Fibroblast of mammary gland (primary cell): Measurements from ENCODE around the gene PRICKLE2.

Source experiments
- DNase-seq: peaks from one replicate; pipeline ENCODE4 v3.0.0-alpha.2; 2010; ENCODE audit warnings: low read depth
- H3K4me3 ChIP-seq: 2 replicates; pipeline ENCODE4 v1.5.1; 2011; ENCODE audit warnings: low read depth, mild to moderate bottlenecking, low read length, moderate library complexity; ENCODE audit not compliant: control insufficient read depth
- TF ChIP-seq, protein P1 (sequence below): conservative IDR thresholded peaks from 2 replicates; pipeline ENCODE4 v1.5.1; 2011; ENCODE audit warnings: low read depth, low read length, inconsistent platforms; ENCODE audit not compliant: control insufficient read depth, insufficient read depth

Gene PRICKLE2

DNA sequence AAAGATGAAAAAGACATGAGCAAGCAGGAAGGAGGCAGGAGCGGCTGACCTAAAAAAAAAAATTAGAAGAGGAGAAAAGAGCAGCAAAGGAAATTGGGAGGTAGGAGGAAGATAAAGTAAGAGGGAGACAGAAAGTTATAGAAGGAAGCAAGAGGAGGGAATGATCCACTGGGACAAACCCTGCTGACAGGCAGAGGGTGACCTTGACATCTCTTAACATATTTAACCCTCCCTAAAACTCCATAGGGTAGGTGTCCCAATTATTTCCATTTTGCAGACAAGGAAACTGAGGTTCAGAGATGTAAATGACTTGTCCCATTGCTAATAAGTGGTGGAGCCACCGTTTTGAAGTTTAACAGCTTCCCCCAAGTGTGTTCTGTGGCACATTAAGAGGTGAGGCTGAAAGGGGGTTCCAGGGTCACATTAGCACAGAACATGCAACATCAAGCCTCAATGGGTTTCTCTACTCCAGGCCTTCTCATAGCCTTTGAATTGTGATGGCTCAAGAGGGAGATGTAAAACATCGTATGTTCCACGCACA is 37.4 kb upstream of the PRICKLE2 start:
- TF ChIP-seq, protein P1, sequence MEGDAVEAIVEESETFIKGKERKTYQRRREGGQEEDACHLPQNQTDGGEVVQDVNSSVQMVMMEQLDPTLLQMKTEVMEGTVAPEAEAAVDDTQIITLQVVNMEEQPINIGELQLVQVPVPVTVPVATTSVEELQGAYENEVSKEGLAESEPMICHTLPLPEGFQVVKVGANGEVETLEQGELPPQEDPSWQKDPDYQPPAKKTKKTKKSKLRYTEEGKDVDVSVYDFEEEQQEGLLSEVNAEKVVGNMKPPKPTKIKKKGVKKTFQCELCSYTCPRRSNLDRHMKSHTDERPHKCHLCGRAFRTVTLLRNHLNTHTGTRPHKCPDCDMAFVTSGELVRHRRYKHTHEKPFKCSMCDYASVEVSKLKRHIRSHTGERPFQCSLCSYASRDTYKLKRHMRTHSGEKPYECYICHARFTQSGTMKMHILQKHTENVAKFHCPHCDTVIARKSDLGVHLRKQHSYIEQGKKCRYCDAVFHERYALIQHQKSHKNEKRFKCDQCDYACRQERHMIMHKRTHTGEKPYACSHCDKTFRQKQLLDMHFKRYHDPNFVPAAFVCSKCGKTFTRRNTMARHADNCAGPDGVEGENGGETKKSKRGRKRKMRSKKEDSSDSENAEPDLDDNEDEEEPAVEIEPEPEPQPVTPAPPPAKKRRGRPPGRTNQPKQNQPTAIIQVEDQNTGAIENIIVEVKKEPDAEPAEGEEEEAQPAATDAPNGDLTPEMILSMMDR: peak; percentile 3
- H3K4me3 ChIP-seq: no peak overlapping the region
- DNase-seq: no peak

- DNase-seq: no peak
- TF ChIP-seq, protein P1: no peak
- no peak overlapping the region for H3K4me3 ChIP-seq
These were observed 35.2 kb upstream of the PRICKLE2 start for GRCh38 chr3:64260431-64260830.

DNA sequence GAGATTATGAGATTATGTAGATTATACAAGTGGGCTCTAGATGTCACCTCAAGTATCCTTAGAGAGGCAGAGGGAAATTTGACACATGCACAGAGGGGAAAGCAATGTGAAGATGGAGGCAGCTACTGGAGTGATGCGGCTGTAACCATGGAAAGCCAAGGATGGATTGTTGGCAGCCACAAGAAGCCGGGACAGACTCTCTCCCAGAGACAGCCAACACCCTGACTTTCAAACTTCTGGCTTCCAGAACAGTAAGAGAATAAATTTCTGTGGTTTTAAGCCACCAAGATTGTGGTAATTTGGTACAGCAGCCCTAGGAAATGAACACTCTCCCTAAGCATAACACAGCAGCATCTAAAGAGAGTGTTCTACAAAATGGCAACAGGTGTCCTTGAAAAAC is 34.4 kb upstream of the PRICKLE2 start:
- TF ChIP-seq, protein P1: no peak

GRCh38 chr3:64257100-64257755 is 32.0 kb upstream of the PRICKLE2 start:
- DNase-seq: peak; percentile 56
- TF ChIP-seq, protein P1: no peak
- no peak overlapping the region for H3K4me3 ChIP-seq

More for the DNA sequence above, 34.4 kb upstream of the PRICKLE2 start:
- no peak overlapping the region for H3K4me3 ChIP-seq
- no peak for DNase-seq

- H3K4me3 ChIP-seq: no peak overlapping the region
- no peak for DNase-seq
- TF ChIP-seq, protein P1: no peak
These were observed 30.6 kb upstream of the PRICKLE2 start for GRCh38 chr3:64255741-64256340.

GRCh38 chr3:64254443-64254842 is 29.2 kb upstream of the PRICKLE2 start:
- TF ChIP-seq, protein P1: no peak
- no peak for DNase-seq
- H3K4me3 ChIP-seq: no peak overlapping the region
